Lower leg skin (tissue), 3 donors: ENCODE measurements around the gene PSMG2.

Experiments used
- POLR2A ChIP-seq, 2 donors: fragments of 450-650 bp; IDR thresholded peaks; one replicate each; pipeline ENCODE4 v1.6.1; 2016 to 2017; ENCODE audit warnings: antibody characterized with exemption in 2 of 2, mild to moderate bottlenecking in 1 of 2, moderate library complexity in 1 of 2
- TF ChIP-seq, protein P1 (sequence below), 3 donors: fragments of 450-650 bp; IDR thresholded peaks; one replicate each; pipeline ENCODE4 v1.5.1; 2016; ENCODE audit warnings: antibody characterized with exemption in 3 of 3, mild to moderate bottlenecking in 3 of 3, moderate library complexity in 2 of 3

DNA sequence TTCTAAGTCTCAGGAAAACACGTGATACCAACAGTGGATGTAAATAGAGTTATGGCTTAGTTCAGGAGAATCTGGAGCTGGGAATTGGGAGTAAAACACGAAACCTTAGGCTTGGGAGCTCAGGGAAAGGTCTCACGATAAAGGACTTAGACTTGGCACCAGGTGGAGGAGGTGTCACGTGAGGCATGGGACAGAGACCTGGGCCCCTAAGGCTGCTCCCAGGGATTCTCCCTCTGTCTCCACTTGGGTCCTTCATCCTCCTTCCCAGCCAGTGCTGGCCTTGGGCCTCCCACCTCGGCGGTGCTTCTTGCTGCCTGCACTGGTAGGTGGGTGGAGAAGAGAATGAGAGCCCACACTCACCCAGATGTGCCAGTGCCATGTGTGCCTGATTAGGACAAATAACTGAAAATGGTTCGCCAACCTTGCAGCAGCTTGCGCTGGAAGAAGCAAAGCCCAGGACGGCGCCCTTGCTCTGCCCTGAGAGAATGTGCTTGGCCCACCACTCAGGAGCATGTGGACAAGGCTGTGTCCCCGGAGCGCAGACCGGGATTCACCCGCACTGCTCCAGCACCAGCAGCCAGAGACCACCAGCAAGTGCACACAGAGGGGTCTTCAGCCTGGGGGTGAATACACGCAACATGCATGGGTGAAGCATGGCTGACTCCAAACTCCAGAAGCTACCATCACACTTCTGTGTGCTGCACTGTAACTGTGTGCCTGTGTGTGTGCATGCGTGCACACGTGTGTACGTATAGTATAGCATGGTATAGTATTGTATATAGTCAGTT, 48.1 kb downstream of the PSMG2 start:
- TF ChIP-seq, protein P1, sequence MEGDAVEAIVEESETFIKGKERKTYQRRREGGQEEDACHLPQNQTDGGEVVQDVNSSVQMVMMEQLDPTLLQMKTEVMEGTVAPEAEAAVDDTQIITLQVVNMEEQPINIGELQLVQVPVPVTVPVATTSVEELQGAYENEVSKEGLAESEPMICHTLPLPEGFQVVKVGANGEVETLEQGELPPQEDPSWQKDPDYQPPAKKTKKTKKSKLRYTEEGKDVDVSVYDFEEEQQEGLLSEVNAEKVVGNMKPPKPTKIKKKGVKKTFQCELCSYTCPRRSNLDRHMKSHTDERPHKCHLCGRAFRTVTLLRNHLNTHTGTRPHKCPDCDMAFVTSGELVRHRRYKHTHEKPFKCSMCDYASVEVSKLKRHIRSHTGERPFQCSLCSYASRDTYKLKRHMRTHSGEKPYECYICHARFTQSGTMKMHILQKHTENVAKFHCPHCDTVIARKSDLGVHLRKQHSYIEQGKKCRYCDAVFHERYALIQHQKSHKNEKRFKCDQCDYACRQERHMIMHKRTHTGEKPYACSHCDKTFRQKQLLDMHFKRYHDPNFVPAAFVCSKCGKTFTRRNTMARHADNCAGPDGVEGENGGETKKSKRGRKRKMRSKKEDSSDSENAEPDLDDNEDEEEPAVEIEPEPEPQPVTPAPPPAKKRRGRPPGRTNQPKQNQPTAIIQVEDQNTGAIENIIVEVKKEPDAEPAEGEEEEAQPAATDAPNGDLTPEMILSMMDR (IDR thresholded peaks at IDR 0.05), result no peak
- no peak for TF ChIP-seq POLR2A (IDR thresholded peaks at IDR 0.05)
